Adipocyte (in vitro differentiated cells): ENCODE measurements around the gene NUP210.

ENCODE experiments used
- DNase-seq: peaks from one replicate; pipeline ENCODE4 v3.0.0-alpha.2; 2015; ENCODE audit warnings: low read depth
- H3K27me3 ChIP-seq: replicated peaks from 2 replicates; pipeline ENCODE4 v1.7.0; 2013; ENCODE audit warnings: mild to moderate bottlenecking, low read length, moderate library complexity; ENCODE audit not compliant: control insufficient read depth, insufficient read depth
- H3K36me3 ChIP-seq: 2 replicates; pipeline ENCODE4 v1.7.0; 2013; ENCODE audit warnings: low read length, mild to moderate bottlenecking, moderate library complexity; ENCODE audit not compliant: control insufficient read depth, insufficient read depth, severe bottlenecking
- H3K4me1 ChIP-seq: 2 replicates; pipeline ENCODE4 v1.7.0; 2013; ENCODE audit warnings: mild to moderate bottlenecking, low read length, moderate library complexity; ENCODE audit not compliant: control insufficient read depth, insufficient read depth
- H3K4me3 ChIP-seq: 2 replicates; pipeline ENCODE4 v1.7.0; 2013; ENCODE audit warnings: mild to moderate bottlenecking, low read length, moderate library complexity
- H3K9ac ChIP-seq: 2 replicates; pipeline ENCODE4 v1.7.0; 2013; ENCODE audit warnings: mild to moderate bottlenecking, low read length, moderate library complexity
- H3K9me3 ChIP-seq: 2 replicates; pipeline ENCODE4 v1.7.0; 2013; ENCODE audit warnings: mild to moderate bottlenecking, low read length, moderate library complexity; ENCODE audit not compliant: control insufficient read depth

NUP210 gene

GRCh38 chr3:13353936-13354542 is 66.1 kb downstream of the NUP210 start:
- DNase-seq = peak; percentile 29
- H3K4me1 ChIP-seq = no peaks in the 10 kb centered on the region

GRCh38 chr3:13353506-13353905 is 66.6 kb downstream of the NUP210 start:
- H3K9me3 ChIP-seq = no peaks in the 10 kb centered on the region
- peaks cover 32% of the 10 kb centered on the region for H3K27me3 ChIP-seq
- no peak overlapping the region for H3K4me3 ChIP-seq
- no peak for DNase-seq
- H3K4me1 ChIP-seq = no peaks in the 10 kb centered on the region
- no peaks in the 10 kb centered on the region for H3K36me3 ChIP-seq
- H3K9ac ChIP-seq = no peak overlapping the region

More at GRCh38 chr3:13353936-13354542, 66.1 kb downstream of the NUP210 start:
- H3K9me3 ChIP-seq = no peaks in the 10 kb centered on the region
- peaks cover 29% of the 10 kb centered on the region for H3K27me3 ChIP-seq
- H3K4me3 ChIP-seq = no peak overlapping the region
- H3K36me3 ChIP-seq = no peaks in the 10 kb centered on the region
- no peak overlapping the region for H3K9ac ChIP-seq

DNA sequence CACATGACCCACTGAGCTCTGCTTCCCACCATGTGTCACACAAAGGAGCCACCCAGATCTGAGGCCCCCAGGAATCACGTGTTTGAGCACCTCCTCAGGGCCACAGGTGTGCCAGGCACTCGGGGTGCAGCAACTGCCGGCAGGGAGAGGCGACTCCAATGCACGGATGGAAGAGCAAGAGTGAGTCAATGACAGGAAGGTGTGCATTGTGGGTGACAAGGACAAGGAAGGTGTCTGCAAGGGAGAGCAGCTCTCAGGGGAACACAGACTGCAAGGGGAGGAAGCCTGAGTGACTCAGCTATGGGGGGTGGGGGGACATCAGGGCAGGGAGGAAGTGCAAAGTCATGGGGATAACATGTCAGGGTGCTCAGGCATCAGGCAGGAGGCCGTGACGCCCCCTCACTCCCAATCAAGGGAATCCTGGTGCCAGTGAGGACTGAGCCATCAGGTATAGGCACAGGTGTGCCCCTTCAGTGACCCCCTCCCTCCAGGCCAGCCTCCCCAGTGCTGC is 67.4 kb downstream of the NUP210 start:
- H3K27me3 ChIP-seq = peaks cover 40% of the 10 kb centered on the region
- no peaks in the 10 kb centered on the region for H3K36me3 ChIP-seq
- H3K4me3 ChIP-seq = no peak overlapping the region
- H3K9me3 ChIP-seq = no peaks in the 10 kb centered on the region
- H3K4me1 ChIP-seq = no peaks in the 10 kb centered on the region
- H3K9ac ChIP-seq = no peak overlapping the region
- no peak for DNase-seq

- Histone ChIP-seq H3K9me3 (no peaks in the 10 kb centered on the region), H3K4me1 (no peaks in the 10 kb centered on the region), H3K9ac (no peak overlapping the region), H3K27me3 (peaks cover 41% of the 10 kb centered on the region), H3K4me3 (no peak overlapping the region), H3K36me3 (no peaks in the 10 kb centered on the region)
- no peak for DNase-seq
These were observed 70.3 kb downstream of the NUP210 start for GRCh38 chr3:13349823-13350222.

DNA sequence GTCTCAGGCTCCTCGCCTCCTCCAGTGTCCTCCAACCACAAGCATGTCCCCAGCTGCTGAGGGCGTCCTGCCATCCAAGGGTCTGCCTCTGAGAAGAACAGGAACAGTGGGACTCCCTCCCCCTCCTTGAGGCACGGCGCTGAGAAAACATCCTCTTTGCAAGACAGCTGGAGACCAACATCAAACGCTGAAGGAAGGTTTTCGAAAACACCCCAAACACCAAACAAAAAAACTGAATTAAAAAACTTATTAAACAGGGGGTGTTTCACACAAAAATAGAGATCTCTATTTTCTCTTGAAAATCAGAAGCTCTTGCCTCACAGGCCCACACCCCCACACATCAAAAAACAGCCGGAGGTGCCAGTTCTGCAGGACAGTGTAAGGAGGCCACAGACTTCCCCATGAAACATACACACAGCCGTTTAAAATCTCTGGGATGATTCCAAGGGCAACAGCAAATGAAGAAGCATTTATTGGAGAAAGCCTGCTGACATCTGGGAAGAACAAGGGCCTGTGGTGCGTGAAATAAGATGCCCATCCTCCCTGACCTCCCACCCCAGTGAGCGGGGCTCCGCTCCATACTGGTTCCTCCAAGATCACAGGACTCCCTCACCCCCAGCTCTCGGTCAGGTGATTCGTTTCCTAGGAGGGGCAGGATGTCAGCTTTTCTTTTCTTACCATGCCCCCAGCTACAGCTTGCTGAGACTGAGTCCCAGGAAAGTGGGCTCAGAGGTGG is 71.3 kb downstream of the NUP210 start:
- no peaks in the 10 kb centered on the region for H3K4me1 ChIP-seq
- peaks cover 33% of the 10 kb centered on the region for H3K27me3 ChIP-seq
- peak; percentile 19 for DNase-seq
- no peak overlapping the region for H3K4me3 ChIP-seq
- no peaks in the 10 kb centered on the region for H3K36me3 ChIP-seq
- H3K9ac ChIP-seq = no peak overlapping the region
- H3K9me3 ChIP-seq = no peaks in the 10 kb centered on the region

DNA sequence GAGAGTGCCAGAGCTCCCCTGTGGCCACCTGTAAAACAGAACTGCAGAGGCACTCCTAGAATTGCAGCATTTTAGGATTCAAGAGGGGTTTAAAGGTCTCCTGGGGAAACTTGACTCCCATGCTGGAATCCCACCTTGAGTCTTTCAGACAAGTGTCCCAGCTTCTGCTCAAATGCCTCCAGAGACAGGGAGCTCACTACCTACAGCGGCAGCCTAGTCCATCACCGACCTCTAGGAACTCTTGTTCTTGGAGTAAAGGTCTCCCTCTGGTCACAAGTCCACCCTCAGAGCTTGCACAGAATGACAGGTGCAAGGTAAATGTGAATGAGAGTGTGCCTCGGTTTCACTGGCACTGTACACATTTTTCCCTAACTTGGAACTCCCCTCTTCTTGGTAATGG is 72.0 kb downstream of the NUP210 start:
- H3K36me3 ChIP-seq = no peaks in the 10 kb centered on the region
- H3K4me1 ChIP-seq = no peaks in the 10 kb centered on the region
- no peaks in the 10 kb centered on the region for H3K9me3 ChIP-seq
- H3K4me3 ChIP-seq = no peak overlapping the region
- H3K27me3 ChIP-seq = peaks cover 35% of the 10 kb centered on the region
- DNase-seq = no peak
- H3K9ac ChIP-seq = no peak overlapping the region

- Histone ChIP-seq H3K9ac (no peak overlapping the region), H3K4me3 (no peak overlapping the region), H3K27me3 (peaks cover 41% of the 10 kb centered on the region), H3K9me3 (peaks cover 5% of the 10 kb centered on the region), H3K36me3 (no peaks in the 10 kb centered on the region), H3K4me1 (no peaks in the 10 kb centered on the region)
- peak; percentile 32 for DNase-seq
These were observed 72.7 kb downstream of the NUP210 start for GRCh38 chr3:13347390-13347950.

DNA sequence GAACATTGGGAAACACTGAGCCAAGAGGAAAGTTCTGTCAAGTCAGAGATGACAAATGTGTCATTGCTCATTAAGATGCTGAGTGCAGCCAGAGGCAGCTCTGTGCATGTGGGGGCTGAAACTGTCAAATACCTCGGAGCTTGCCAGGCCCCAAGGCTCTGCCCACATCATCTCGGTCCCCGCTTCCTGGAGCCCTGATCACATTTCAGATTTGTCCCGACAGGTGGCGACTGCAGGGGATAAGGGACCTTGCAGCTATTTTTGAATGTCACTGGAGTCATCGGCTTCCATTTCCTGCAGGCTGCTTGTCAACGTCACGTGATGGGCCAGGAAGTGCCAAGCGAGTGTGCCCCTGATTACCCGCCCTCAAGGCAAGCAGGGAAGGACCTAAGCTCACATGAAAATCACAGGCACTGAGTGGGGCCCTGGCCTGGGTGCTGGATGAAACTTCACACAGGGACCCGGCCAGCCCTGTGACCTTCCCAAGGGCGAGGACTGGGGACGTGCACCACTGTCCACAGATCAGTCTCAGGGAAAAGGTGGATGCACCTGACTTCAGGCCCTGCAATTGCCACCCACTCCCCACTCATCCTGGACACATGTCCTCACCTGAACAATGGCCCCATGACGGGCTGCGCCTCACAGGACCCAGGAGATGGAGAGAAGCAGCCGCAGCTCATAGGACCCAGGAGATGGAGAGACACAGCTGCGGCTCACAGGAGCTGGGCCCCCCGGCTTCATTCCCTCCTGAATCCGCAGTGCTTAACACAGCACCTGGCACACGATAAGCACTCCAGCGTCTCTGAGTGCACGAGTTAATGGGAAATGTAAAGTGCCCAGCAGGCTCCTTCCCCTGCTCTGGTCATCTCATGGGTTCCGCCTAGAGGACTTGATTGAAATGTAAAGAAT is 73.4 kb downstream of the NUP210 start:
- Histone ChIP-seq H3K27me3 (peaks cover 48% of the 10 kb centered on the region), H3K4me3 (no peak overlapping the region), H3K9ac (no peak overlapping the region), H3K9me3 (peaks cover 10% of the 10 kb centered on the region), H3K36me3 (no peaks in the 10 kb centered on the region), H3K4me1 (no peaks in the 10 kb centered on the region)
- DNase-seq = no peak

- peaks cover 51% of the 10 kb centered on the region for H3K27me3 ChIP-seq
- H3K9me3 ChIP-seq = peaks cover 10% of the 10 kb centered on the region
- no peak for DNase-seq
- no peaks in the 10 kb centered on the region for H3K36me3 ChIP-seq
- no peaks in the 10 kb centered on the region for H3K4me1 ChIP-seq
- H3K4me3 ChIP-seq = no peak overlapping the region
- no peak overlapping the region for H3K9ac ChIP-seq
These were observed 74.3 kb downstream of the NUP210 start for GRCh38 chr3:13345772-13346171.

DNA sequence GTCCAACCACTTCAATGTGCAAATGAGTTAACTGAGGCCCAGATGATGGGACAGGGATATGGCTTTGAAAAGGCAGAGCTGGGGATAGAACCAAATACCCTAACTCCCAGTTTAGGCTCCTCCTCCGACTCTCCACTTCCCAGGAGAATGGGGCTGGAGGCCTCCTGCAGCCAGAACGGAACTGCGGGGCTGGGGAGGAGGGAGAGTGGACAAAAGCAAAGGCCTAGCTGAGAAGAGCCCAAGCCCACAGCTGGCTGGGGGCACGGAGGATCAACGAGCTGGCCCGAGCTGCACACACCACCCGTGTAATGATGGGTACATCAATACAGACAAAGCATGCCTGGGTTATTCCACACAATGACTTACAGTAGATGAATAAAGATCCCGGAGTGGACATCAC is 74.8 kb downstream of the NUP210 start:
- peaks cover 10% of the 10 kb centered on the region for H3K9me3 ChIP-seq
- no peak overlapping the region for H3K9ac ChIP-seq
- DNase-seq = no peak
- no peak overlapping the region for H3K4me3 ChIP-seq
- H3K27me3 ChIP-seq = peaks cover 56% of the 10 kb centered on the region
- no peaks in the 10 kb centered on the region for H3K4me1 ChIP-seq
- no peaks in the 10 kb centered on the region for H3K36me3 ChIP-seq

- Histone ChIP-seq H3K9me3 (peaks cover 10% of the 10 kb centered on the region), H3K4me1 (no peaks in the 10 kb centered on the region), H3K36me3 (no peaks in the 10 kb centered on the region), H3K4me3 (no peak overlapping the region), H3K27me3 (peaks cover 58% of the 10 kb centered on the region), H3K9ac (no peak overlapping the region)
- no peak for DNase-seq
These were observed 75.5 kb downstream of the NUP210 start for GRCh38 chr3:13344663-13345062.
